ENCODE measurements around the gene ARSB.
A peak's percentile ranks its signal among the peaks of the same experiment; 100 is the strongest.

The ARSB gene

GRCh38 chr5:78809444-78809843, 175.7 kb downstream of the ARSB start:
- no peak for DNase-seq (ENCODE audit: low spot score)
- TF ChIP-seq CTCF (IDR thresholded peaks at IDR 0.05): no peak
- no peak overlapping the region for H3K4me3 ChIP-seq
- no peak overlapping the region for H3K27ac ChIP-seq

- no peak for TF ChIP-seq CTCF (IDR thresholded peaks at IDR 0.05)
- Histone ChIP-seq H3K27ac (no peak overlapping the region), H3K4me3 (no peak overlapping the region)
- DNase-seq (ENCODE audit: low spot score): no peak
Observed at GRCh38 chr5:78808818-78809217, 176.3 kb downstream of the ARSB start.

GRCh38 chr5:78808380-78808779, 176.7 kb downstream of the ARSB start:
- TF ChIP-seq CTCF (IDR thresholded peaks at IDR 0.05): no peak
- DNase-seq (ENCODE audit: low spot score): no peak
- H3K4me3 ChIP-seq: no peak overlapping the region
- no peak overlapping the region for H3K27ac ChIP-seq

GRCh38 chr5:78806544-78806943, 178.6 kb downstream of the ARSB start:
- no peak for TF ChIP-seq CTCF (IDR thresholded peaks at IDR 0.05)
- DNase-seq (ENCODE audit: low spot score): no peak
- no peak overlapping the region for H3K27ac ChIP-seq
- no peak overlapping the region for H3K4me3 ChIP-seq

GRCh38 chr5:78805474-78806124, 179.5 kb downstream of the ARSB start:
- TF ChIP-seq CTCF (IDR thresholded peaks at IDR 0.05): no peak
- no peak overlapping the region for H3K4me3 ChIP-seq
- H3K27ac ChIP-seq: no peak overlapping the region
- no peak for DNase-seq (ENCODE audit: low spot score)

- no peak overlapping the region for H3K4me3 ChIP-seq
- TF ChIP-seq CTCF (IDR thresholded peaks at IDR 0.05): no peak
- no peak for DNase-seq (ENCODE audit: low spot score)
- no peak overlapping the region for H3K27ac ChIP-seq
Observed at GRCh38 chr5:78804995-78805394, 180.1 kb downstream of the ARSB start.

GRCh38 chr5:78803941-78804340, 181.2 kb downstream of the ARSB start:
- TF ChIP-seq CTCF (IDR thresholded peaks at IDR 0.05): no peak
- H3K27ac ChIP-seq: peak overlapping the region in 1 of 2 donors; percentile 63
- DNase-seq (ENCODE audit: low spot score): no peak
- H3K4me3 ChIP-seq: no peak overlapping the region
